Activated T-cell treated with anti-CD3 and anti-CD28 coated beads, Interleukin-2, amount 50 U/mL, for 4 hours (primary cell): ENCODE data around the gene RCSD1. TPM values are rescaled to one million over a fixed set of nuclear protein-coding genes. Genes with fewer than 3 reads are reported as not detected.

Experiments
- ATAC-seq, 2 donors: fragments of 200-7000 bp; cut with Tn5 transposase; one replicate each; pipeline ENCODE4 v1.10.0; 2021
- DNase-seq: peaks from one replicate; pipeline ENCODE4 v3.0.0-alpha.2; 2020
- H3K27me3 Mint-ChIP-seq: one replicate; pipeline ENCODE4 v1.8.0; 2021; ENCODE audit warnings: low read depth, mixed read lengths
- H3K36me3 Mint-ChIP-seq: one replicate; pipeline ENCODE4 v1.8.0; 2022; ENCODE audit warnings: mixed read lengths; ENCODE audit not compliant: insufficient read depth
- H3K4me1 Mint-ChIP-seq: one replicate; pipeline ENCODE4 v1.8.0; 2021; ENCODE audit warnings: low read depth, mixed read lengths
- H3K4me3 Mint-ChIP-seq: one replicate; pipeline ENCODE4 v1.8.0; 2021; ENCODE audit warnings: mild to moderate bottlenecking, moderate library complexity, mixed read lengths
- H3K9me3 Mint-ChIP-seq: one replicate; pipeline ENCODE4 v1.8.0; 2021; ENCODE audit warnings: mixed read lengths
- total RNA-seq, 3 donors: library from RNA; stranded (reverse); gene quantifications; one replicate each; pipeline ENCODE4 v1.2.1, GENCODE V29; 2021

Gene RCSD1
- total RNA-seq, 3 donors from 2014 or later = 15.4 to 20.6 (median 17.5) TPM

GRCh38 chr1:167693425-167694045 is 63.5 kb downstream of the RCSD1 start:
- H3K4me3 Mint-ChIP-seq = no peak overlapping the region
- no peaks in the 10 kb centered on the region for H3K4me1 Mint-ChIP-seq
- no peaks in the 10 kb centered on the region for H3K27me3 Mint-ChIP-seq
- ATAC-seq (no peak), DNase-seq (no peak)
- H3K36me3 Mint-ChIP-seq = peaks cover 49% of the 10 kb centered on the region
- no peaks in the 10 kb centered on the region for H3K9me3 Mint-ChIP-seq

GRCh38 chr1:167694691-167695090 is 64.7 kb downstream of the RCSD1 start:
- H3K27me3 Mint-ChIP-seq = no peaks in the 10 kb centered on the region
- DNase-seq (no peak), ATAC-seq (no peak)
- peaks cover 49% of the 10 kb centered on the region for H3K36me3 Mint-ChIP-seq
- H3K4me1 Mint-ChIP-seq = peaks cover 1% of the 10 kb centered on the region
- no peaks in the 10 kb centered on the region for H3K9me3 Mint-ChIP-seq
- H3K4me3 Mint-ChIP-seq = no peak overlapping the region

- peaks cover 1% of the 10 kb centered on the region for H3K4me1 Mint-ChIP-seq
- no peaks in the 10 kb centered on the region for H3K27me3 Mint-ChIP-seq
- DNase-seq = no peak
- no peaks in the 10 kb centered on the region for H3K9me3 Mint-ChIP-seq
- ATAC-seq = no peak
- H3K4me3 Mint-ChIP-seq = no peak overlapping the region
- peaks cover 48% of the 10 kb centered on the region for H3K36me3 Mint-ChIP-seq
Measured at GRCh38 chr1:167695147-167695546, 65.1 kb downstream of the RCSD1 start.

GRCh38 chr1:167695756-167696561 is 65.9 kb downstream of the RCSD1 start:
- no peaks in the 10 kb centered on the region for H3K27me3 Mint-ChIP-seq
- H3K4me3 Mint-ChIP-seq = no peak overlapping the region
- DNase-seq (no peak), ATAC-seq (no peak)
- no peaks in the 10 kb centered on the region for H3K9me3 Mint-ChIP-seq
- H3K36me3 Mint-ChIP-seq = peaks cover 45% of the 10 kb centered on the region
- peaks cover 1% of the 10 kb centered on the region for H3K4me1 Mint-ChIP-seq

GRCh38 chr1:167697667-167698141 is 67.7 kb downstream of the RCSD1 start:
- ATAC-seq = no peak
- Mint-ChIP-seq H3K27me3 (no peaks in the 10 kb centered on the region), H3K4me1 (peaks cover 1% of the 10 kb centered on the region), H3K9me3 (no peaks in the 10 kb centered on the region), H3K36me3 (peaks cover 39% of the 10 kb centered on the region), H3K4me3 (no peak overlapping the region)
- DNase-seq = no peak

- no peaks in the 10 kb centered on the region for H3K27me3 Mint-ChIP-seq
- DNase-seq (no peak), ATAC-seq (no peak)
- no peaks in the 10 kb centered on the region for H3K9me3 Mint-ChIP-seq
- no peak overlapping the region for H3K4me3 Mint-ChIP-seq
- peaks cover 1% of the 10 kb centered on the region for H3K4me1 Mint-ChIP-seq
- peaks cover 42% of the 10 kb centered on the region for H3K36me3 Mint-ChIP-seq
Measured at GRCh38 chr1:167698313-167698712, 68.3 kb downstream of the RCSD1 start.

GRCh38 chr1:167701510-167701909 is 71.5 kb downstream of the RCSD1 start:
- DNase-seq (no peak), ATAC-seq (no peak)
- Mint-ChIP-seq H3K36me3 (peaks cover 39% of the 10 kb centered on the region), H3K9me3 (no peaks in the 10 kb centered on the region), H3K4me3 (no peak overlapping the region), H3K27me3 (no peaks in the 10 kb centered on the region), H3K4me1 (peaks cover 1% of the 10 kb centered on the region)

- no peaks in the 10 kb centered on the region for H3K27me3 Mint-ChIP-seq
- no peaks in the 10 kb centered on the region for H3K9me3 Mint-ChIP-seq
- DNase-seq (no peak), ATAC-seq (no peak)
- peaks cover 17% of the 10 kb centered on the region for H3K4me1 Mint-ChIP-seq
- peaks cover 28% of the 10 kb centered on the region for H3K36me3 Mint-ChIP-seq
- no peak overlapping the region for H3K4me3 Mint-ChIP-seq
Measured at GRCh38 chr1:167703557-167703956, 73.5 kb downstream of the RCSD1 start.

GRCh38 chr1:167704715-167705114 is 74.7 kb downstream of the RCSD1 start:
- no peak overlapping the region for H3K4me3 Mint-ChIP-seq
- DNase-seq (no peak), ATAC-seq (no peak)
- peaks cover 24% of the 10 kb centered on the region for H3K4me1 Mint-ChIP-seq
- no peaks in the 10 kb centered on the region for H3K9me3 Mint-ChIP-seq
- peaks cover 20% of the 10 kb centered on the region for H3K36me3 Mint-ChIP-seq
- no peaks in the 10 kb centered on the region for H3K27me3 Mint-ChIP-seq

- Mint-ChIP-seq H3K9me3 (no peaks in the 10 kb centered on the region), H3K36me3 (peaks cover 16% of the 10 kb centered on the region), H3K27me3 (no peaks in the 10 kb centered on the region), H3K4me3 (no peak overlapping the region), H3K4me1 (peaks cover 24% of the 10 kb centered on the region)
- ATAC-seq (no peak), DNase-seq (no peak)
Measured at GRCh38 chr1:167705250-167705649, 75.2 kb downstream of the RCSD1 start.

- H3K4me1 Mint-ChIP-seq = peaks cover 24% of the 10 kb centered on the region
- ATAC-seq = no peak
- H3K27me3 Mint-ChIP-seq = no peaks in the 10 kb centered on the region
- no peaks in the 10 kb centered on the region for H3K9me3 Mint-ChIP-seq
- H3K36me3 Mint-ChIP-seq = peaks cover 16% of the 10 kb centered on the region
- H3K4me3 Mint-ChIP-seq = no peak overlapping the region
- DNase-seq = no peak
Measured at GRCh38 chr1:167706363-167706762, 76.3 kb downstream of the RCSD1 start.

- peaks cover 24% of the 10 kb centered on the region for H3K4me1 Mint-ChIP-seq
- no peaks in the 10 kb centered on the region for H3K27me3 Mint-ChIP-seq
- no peaks in the 10 kb centered on the region for H3K9me3 Mint-ChIP-seq
- DNase-seq (no peak), ATAC-seq (peak in 1 of 2 donors; percentile 28)
- H3K36me3 Mint-ChIP-seq = peaks cover 16% of the 10 kb centered on the region
- no peak overlapping the region for H3K4me3 Mint-ChIP-seq
Measured at GRCh38 chr1:167706931-167707877, 77.2 kb downstream of the RCSD1 start.

- peaks cover 14% of the 10 kb centered on the region for H3K36me3 Mint-ChIP-seq
- H3K4me1 Mint-ChIP-seq = peaks cover 24% of the 10 kb centered on the region
- H3K9me3 Mint-ChIP-seq = no peaks in the 10 kb centered on the region
- ATAC-seq (peak in 1 of 2 donors; percentile 32), DNase-seq (no peak)
- H3K27me3 Mint-ChIP-seq = no peaks in the 10 kb centered on the region
- H3K4me3 Mint-ChIP-seq = no peak overlapping the region
Measured at GRCh38 chr1:167707942-167708341, 77.9 kb downstream of the RCSD1 start.

- peaks cover 33% of the 10 kb centered on the region for H3K4me1 Mint-ChIP-seq
- H3K4me3 Mint-ChIP-seq = no peak overlapping the region
- no peaks in the 10 kb centered on the region for H3K27me3 Mint-ChIP-seq
- DNase-seq (no peak), ATAC-seq (no peak)
- H3K9me3 Mint-ChIP-seq = no peaks in the 10 kb centered on the region
- H3K36me3 Mint-ChIP-seq = peaks cover 7% of the 10 kb centered on the region
Measured at GRCh38 chr1:167708940-167709389, 78.9 kb downstream of the RCSD1 start.
